Adrenal gland (tissue), 12 donors: ENCODE results near the gene COL6A2. TPM values are rescaled to one million over a fixed set of nuclear protein-coding genes. Genes with fewer than 3 reads are reported as not detected.

Experiments used
- DNase-seq, 7 donors: peaks; one replicate each; pipeline ENCODE4 v3.0.0-alpha.2; 2019 to 2020
- H3K27ac ChIP-seq, 5 donors: fragments of 200-600 bp; sonication (generic) in 4 of 5; 1 replicate in 3 of 5; 2 replicates in 2 of 5; pipeline versions ENCODE4 v1.5.1 to v1.8.0; 2016 to 2020; ENCODE audit warnings: mild to moderate bottlenecking in 1 of 5
- H3K27me3 ChIP-seq: fragments of 200-600 bp; 2 replicates; pipeline ENCODE4 v1.8.0; 2021
- H3K36me3 ChIP-seq, 2 donors: fragments of 200-600 bp; replicated peaks in 1 of 2; 1 replicate in 1 of 2; 2 replicates in 1 of 2; pipeline versions ENCODE4 v1.5.1 to v1.8.0; 2018 to 2022
- H3K4me1 ChIP-seq, 2 donors: fragments of 200-600 bp; replicated peaks in 1 of 2; 1 replicate in 1 of 2; 2 replicates in 1 of 2; pipeline versions ENCODE4 v1.5.1 to v1.8.0; 2018 to 2021
- H3K4me3 ChIP-seq, 4 donors: fragments of 200-600 bp; sonication (generic) in 3 of 4; one replicate each; pipeline ENCODE4 v1.5.1; 2016 to 2018
- H3K9me3 ChIP-seq, 3 donors: fragments of 200-600 bp; sonication (generic) in 1 of 3; replicated peaks in 1 of 3; 1 replicate in 2 of 3; 2 replicates in 1 of 3; pipeline versions ENCODE4 v1.5.1 to v1.8.0; 2016 to 2021
- POLR2A ChIP-seq, 2 donors: fragments of 450-650 bp; IDR thresholded peaks; one replicate each; pipeline ENCODE4 v1.6.1; 2017; ENCODE audit warnings: antibody characterized with exemption in 2 of 2, mild to moderate bottlenecking in 2 of 2, moderate library complexity in 1 of 2
- WGBS, 4 donors: extraction: QIAGEN DNeasy Blood & Tissue Kit in 2 of 4; methylation state at CpG; one replicate each; pipeline versions ENCODE4 v1.1.5 to v1.1.7; 2013 to 2017; 5-methylcytosine and 5-hydroxymethylcytosine counted together
- intact Hi-C, 2 donors: fragments of 100-400 bp; cut with DNase I; formaldehyde crosslinking; loops; one replicate each; pipeline versions ENCODE4 v1.14.1 to v1.15.0; 2022 to 2023
- polyA plus RNA-seq, 3 donors: library from polyadenylated mRNA; stranded (reverse); fragments of 200-250 nt in 2 of 3; fragments of 350-450 nt in 1 of 3; fragmentation: Illumina TruSeq in 1 of 3; extraction: RNeasy Lipid Tissue Mini Kit (QIAGEN cat#74804) in 1 of 3; gene quantifications; one replicate each; pipeline ENCODE4 v1.2.3, GENCODE V29; 2013 to 2014
- total RNA-seq, 9 donors: library from RNA; depleted of rRNA in 4 of 9; stranded (reverse); fragments of >200 nt in 4 of 9; fragments of 120-200 nt in 1 of 9; fragmentation: NEBNext Ultra II Directional in 1 of 9; extraction: Animal tissue kit (Norgen Biotek cat#: 25700) in 1 of 9; gene quantifications; one replicate each; pipeline versions ENCODE4 v1.1.0 to v1.2.4, GENCODE V29; 2013 to 2023
- TF ChIP-seq, protein P1 (sequence below), 6 experiments: fragments of 450-650 bp in 4 of 6; fragments of 200-600 bp in 2 of 6; sonication (generic) in 1 of 6; IDR thresholded peaks; 1 replicate in 5 of 6; 2 replicates in 1 of 6; pipeline versions ENCODE4 v1.5.1 to v1.8.0; 2016 to 2021; ENCODE audit warnings: antibody characterized with exemption in 6 of 6, mild to moderate bottlenecking in 2 of 6, moderate library complexity in 1 of 6
- donor health status: healthy with polysubstance abuse.
- donor health status: Bipolar disorder and iron deficiency.
- donor health status: DM: yes; HTN: yes; CAD: no.
- donor health status: DM: no; HTN: no; CAD: no.
- donor health status: DM: no; HTN: no; CAD: no.
- donor health status: DM: yes; HTN: yes; CAD: no.

The COL6A2 gene
- total and polyA plus RNA-seq, 12 donors: 19.0 to 543 (median 181) TPM

DNA sequence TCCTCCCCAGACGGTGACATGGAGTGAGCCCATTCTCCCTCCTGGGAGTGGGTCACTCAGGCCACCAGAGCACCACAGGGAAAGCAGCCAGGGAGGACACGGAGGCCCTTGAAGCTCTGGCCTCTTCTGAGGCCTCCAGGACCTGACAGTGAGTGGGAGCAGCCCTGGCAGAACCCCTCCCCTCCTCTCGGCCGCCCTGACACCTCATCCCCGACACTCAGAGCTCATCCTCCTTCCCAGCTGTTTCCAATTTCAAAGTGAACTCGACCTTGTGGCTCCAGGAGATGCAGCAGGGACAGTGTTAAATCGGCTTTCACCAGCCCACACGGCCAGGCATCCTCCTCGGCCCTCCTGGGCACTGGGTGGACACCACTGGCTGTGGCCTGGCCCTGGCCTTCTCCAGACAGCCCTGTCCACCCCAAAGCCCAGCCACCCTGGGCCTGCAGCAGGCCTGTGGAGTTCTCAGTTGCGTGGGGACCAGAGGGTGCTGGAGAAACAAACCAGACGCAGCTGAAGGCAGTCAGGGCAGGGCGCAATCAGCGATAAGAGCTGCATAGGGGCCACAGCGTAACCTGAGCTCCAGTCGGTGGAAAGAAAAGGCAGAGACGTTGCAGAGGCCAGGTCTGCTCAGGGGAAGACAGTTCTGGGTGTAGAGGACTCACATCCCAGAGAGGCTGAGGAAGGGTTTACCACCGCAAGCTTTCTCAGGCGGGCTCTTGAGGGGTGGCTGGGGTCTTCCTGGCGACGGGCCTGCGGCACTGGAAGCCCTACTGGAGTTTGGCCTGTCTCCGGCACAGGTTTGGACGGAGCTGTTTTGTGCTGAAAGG, 30.4 kb downstream of the COL6A2 start:
- Histone ChIP-seq H3K4me3 (no peak overlapping the region), H3K4me1 (no peaks in the 10 kb centered on the region), H3K27ac (no peak overlapping the region), H3K27me3 (no peaks in the 10 kb centered on the region), H3K36me3 (no peaks in the 10 kb centered on the region), H3K9me3 (no peaks in the 10 kb centered on the region)
- 69 to 87% (median 78%) methylated on average over 13 to 23 of the region's 23 CpGs for WGBS, 4 donors
- TF ChIP-seq POLR2A (IDR thresholded peaks at IDR 0.05): no peak
- no peak for DNase-seq
- intact Hi-C loops: no loop called here

GRCh38 chr21:46128933-46129571, 31.1 kb downstream of the COL6A2 start:
- H3K4me1 ChIP-seq: no peaks in the 10 kb centered on the region
- no peaks in the 10 kb centered on the region for H3K9me3 ChIP-seq
- no peaks in the 10 kb centered on the region for H3K27me3 ChIP-seq
- no peak overlapping the region for H3K27ac ChIP-seq
- intact Hi-C loops: no loop called here
- no peak overlapping the region for H3K4me3 ChIP-seq
- DNase-seq: no peak
- TF ChIP-seq, protein P1, sequence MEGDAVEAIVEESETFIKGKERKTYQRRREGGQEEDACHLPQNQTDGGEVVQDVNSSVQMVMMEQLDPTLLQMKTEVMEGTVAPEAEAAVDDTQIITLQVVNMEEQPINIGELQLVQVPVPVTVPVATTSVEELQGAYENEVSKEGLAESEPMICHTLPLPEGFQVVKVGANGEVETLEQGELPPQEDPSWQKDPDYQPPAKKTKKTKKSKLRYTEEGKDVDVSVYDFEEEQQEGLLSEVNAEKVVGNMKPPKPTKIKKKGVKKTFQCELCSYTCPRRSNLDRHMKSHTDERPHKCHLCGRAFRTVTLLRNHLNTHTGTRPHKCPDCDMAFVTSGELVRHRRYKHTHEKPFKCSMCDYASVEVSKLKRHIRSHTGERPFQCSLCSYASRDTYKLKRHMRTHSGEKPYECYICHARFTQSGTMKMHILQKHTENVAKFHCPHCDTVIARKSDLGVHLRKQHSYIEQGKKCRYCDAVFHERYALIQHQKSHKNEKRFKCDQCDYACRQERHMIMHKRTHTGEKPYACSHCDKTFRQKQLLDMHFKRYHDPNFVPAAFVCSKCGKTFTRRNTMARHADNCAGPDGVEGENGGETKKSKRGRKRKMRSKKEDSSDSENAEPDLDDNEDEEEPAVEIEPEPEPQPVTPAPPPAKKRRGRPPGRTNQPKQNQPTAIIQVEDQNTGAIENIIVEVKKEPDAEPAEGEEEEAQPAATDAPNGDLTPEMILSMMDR (IDR thresholded peaks at IDR 0.05): no peak
- no peak for TF ChIP-seq POLR2A (IDR thresholded peaks at IDR 0.05)
- no peaks in the 10 kb centered on the region for H3K36me3 ChIP-seq
- WGBS, 4 donors: 92 to 93% (median 92%) methylated on average over 28 to 45 of the region's 45 CpGs

GRCh38 chr21:46129846-46130651, 32.1 kb downstream of the COL6A2 start:
- no peaks in the 10 kb centered on the region for H3K36me3 ChIP-seq
- H3K27ac ChIP-seq: no peak overlapping the region
- WGBS, 4 donors: 76 to 90% (median 87%) methylated on average over 8 to 27 of the region's 27 CpGs
- no peaks in the 10 kb centered on the region for H3K9me3 ChIP-seq
- DNase-seq: no peak
- TF ChIP-seq, protein P1 (IDR thresholded peaks at IDR 0.05): no peak
- TF ChIP-seq POLR2A (IDR thresholded peaks at IDR 0.05): no peak
- H3K27me3 ChIP-seq: no peaks in the 10 kb centered on the region
- no peaks in the 10 kb centered on the region for H3K4me1 ChIP-seq
- intact Hi-C loops: no loop called here
- H3K4me3 ChIP-seq: no peak overlapping the region

DNA sequence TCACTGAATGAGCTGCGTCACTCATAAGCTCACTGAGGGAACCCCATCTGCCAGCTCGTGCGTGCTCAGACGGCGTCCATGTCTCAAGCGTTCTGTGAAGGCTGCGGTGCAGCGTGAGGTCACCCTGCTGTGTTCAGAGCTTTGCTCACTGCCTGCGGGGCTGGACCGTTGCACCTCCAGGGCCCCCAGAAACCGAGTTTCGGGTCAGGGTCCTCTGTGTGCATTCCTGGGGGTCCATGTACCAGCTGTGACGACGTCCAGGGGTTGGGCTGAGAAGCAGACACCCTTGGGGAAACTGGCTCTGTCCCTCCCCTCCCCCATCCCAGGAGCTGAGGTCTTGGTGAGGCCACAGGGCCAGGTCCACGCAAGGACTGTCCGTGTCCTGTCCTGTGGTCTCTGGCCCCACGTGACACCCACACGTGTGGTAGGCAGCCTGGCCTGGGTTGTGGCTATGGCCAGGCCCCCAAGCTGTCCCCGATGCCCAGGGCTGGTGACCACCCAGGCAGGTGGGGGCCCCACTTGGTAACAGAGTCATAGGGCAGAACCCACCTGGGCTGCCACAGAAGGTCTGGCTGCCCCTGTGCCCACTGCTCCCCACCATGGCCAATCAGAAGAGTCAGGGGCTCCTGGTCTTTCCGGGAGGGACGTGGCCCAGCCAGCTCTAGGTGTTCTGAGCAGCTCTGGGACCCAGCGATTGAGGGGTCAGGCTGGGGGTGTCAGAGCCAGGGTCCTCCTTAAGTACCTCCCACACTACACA, 33.1 kb downstream of the COL6A2 start:
- Histone ChIP-seq H3K27ac (no peak overlapping the region), H3K4me1 (peaks cover 0 to under 1% of the 10 kb centered on the region in 2 donors), H3K4me3 (no peak overlapping the region), H3K36me3 (no peaks in the 10 kb centered on the region), H3K27me3 (no peaks in the 10 kb centered on the region), H3K9me3 (no peaks in the 10 kb centered on the region)
- WGBS, 4 donors: 76 to 80% (median 77%) methylated on average over 16 to 22 of the region's 22 CpGs
- TF ChIP-seq, protein P1 (IDR thresholded peaks at IDR 0.05): no peak
- no peak for TF ChIP-seq POLR2A (IDR thresholded peaks at IDR 0.05)
- no peak for DNase-seq
- intact Hi-C loops: no loop called here
